Thymus (tissue), 11 donors: ENCODE data around the gene AFF3. TPM values are rescaled to one million over a fixed set of nuclear protein-coding genes. Genes with fewer than 3 reads are reported as not detected.

ENCODE experiments used
- DNase-seq, 9 donors: peaks; one replicate each; pipeline ENCODE4 v3.0.0-alpha.2; 2013; ENCODE audit warnings: low spot score in 9 of 9, low read depth in 6 of 9, missing footprints in 1 of 9
- H3K27ac ChIP-seq, 2 donors: one replicate each; pipeline ENCODE4 v1.5.1; 2013; ENCODE audit warnings: control low read depth in 1 of 2, low read depth in 1 of 2, low read length in 1 of 2, mild to moderate bottlenecking in 1 of 2, moderate library complexity in 1 of 2
- H3K27me3 ChIP-seq, 2 donors: one replicate each; pipeline ENCODE4 v1.5.1; 2013; ENCODE audit warnings: low read length in 1 of 2; ENCODE audit not compliant: control insufficient read depth in 2 of 2, insufficient read depth in 1 of 2
- H3K36me3 ChIP-seq, 2 donors: one replicate each; pipeline ENCODE4 v1.5.1; 2013; ENCODE audit warnings: low read length in 1 of 2, mild to moderate bottlenecking in 1 of 2, moderate library complexity in 1 of 2; ENCODE audit not compliant: control insufficient read depth in 2 of 2, insufficient read depth in 2 of 2
- H3K4me1 ChIP-seq, 2 donors: one replicate each; pipeline ENCODE4 v1.5.1; 2013; ENCODE audit warnings: low read length in 2 of 2; ENCODE audit not compliant: control insufficient read depth in 2 of 2, insufficient read depth in 2 of 2
- H3K4me3 ChIP-seq, 2 donors: one replicate each; pipeline ENCODE4 v1.5.1; 2013; ENCODE audit warnings: low read length in 2 of 2, control low read depth in 1 of 2, mild to moderate bottlenecking in 1 of 2
- H3K9me3 ChIP-seq, 2 donors: one replicate each; pipeline ENCODE4 v1.5.1; 2013; ENCODE audit warnings: low read length in 1 of 2, mild to moderate bottlenecking in 1 of 2; ENCODE audit not compliant: control insufficient read depth in 2 of 2, insufficient read depth in 1 of 2
- WGBS: extraction: QIAGEN DNeasy Blood & Tissue Kit; methylation state at CpG from one replicate; pipeline ENCODE4 v1.1.7; 2013; 5-methylcytosine and 5-hydroxymethylcytosine counted together
- polyA plus RNA-seq: library from polyadenylated mRNA; stranded (reverse); fragments of 200-250 nt; gene quantifications from one replicate; pipeline ENCODE4 v1.2.3, GENCODE V29; 2013
- total RNA-seq: library from RNA; stranded (reverse); fragments of 120-200 nt; gene quantifications from one replicate; pipeline ENCODE4 v1.2.4, GENCODE V29; 2013
- donor health status: healthy.

Gene AFF3
- total and polyA plus RNA-seq, 2 donors: 5.3 to 9.7 TPM

- 95% methylated on average over 11 of the region's 11 CpGs for WGBS
Measured at GRCh38 chr2:99573634-99574251, 568.6 kb downstream of the AFF3 start.

GRCh38 chr2:99572373-99573164 lies 569.8 kb downstream of the AFF3 start:
- Histone ChIP-seq H3K27ac (no peak overlapping the region), H3K27me3 (no peaks in the 10 kb centered on the region), H3K4me1 (peaks cover 4% of the 10 kb centered on the region in 2 donors), H3K36me3 (peaks cover under 1 to 8% of the 10 kb centered on the region in 2 donors), H3K9me3 (no peaks in the 10 kb centered on the region), H3K4me3 (no peak overlapping the region)
- WGBS: 96% methylated on average over 13 of the region's 13 CpGs
- no peak for DNase-seq

More at GRCh38 chr2:99573634-99574251, 568.6 kb downstream of the AFF3 start:
- Histone ChIP-seq H3K4me1 (peaks cover 4% of the 10 kb centered on the region in 2 donors), H3K27me3 (no peaks in the 10 kb centered on the region), H3K36me3 (peaks cover 0 to 8% of the 10 kb centered on the region in 2 donors), H3K27ac (no peak overlapping the region), H3K9me3 (no peaks in the 10 kb centered on the region), H3K4me3 (no peak overlapping the region)
- no peak for DNase-seq

GRCh38 chr2:99571954-99572353 lies 570.4 kb downstream of the AFF3 start:
- H3K36me3 ChIP-seq: peaks cover 3% of the 10 kb centered on the region in 2 donors
- H3K9me3 ChIP-seq: no peaks in the 10 kb centered on the region
- H3K27ac ChIP-seq: no peak overlapping the region
- 93% methylated on average over 2 of the region's 2 CpGs for WGBS
- H3K27me3 ChIP-seq: no peaks in the 10 kb centered on the region
- H3K4me1 ChIP-seq: peaks cover 3 to 4% of the 10 kb centered on the region in 2 donors
- no peak overlapping the region for H3K4me3 ChIP-seq
- no peak for DNase-seq

GRCh38 chr2:99571533-99571932 lies 570.9 kb downstream of the AFF3 start:
- Histone ChIP-seq H3K4me3 (no peak overlapping the region), H3K36me3 (peaks cover 3% of the 10 kb centered on the region in 2 donors), H3K9me3 (no peaks in the 10 kb centered on the region), H3K27me3 (no peaks in the 10 kb centered on the region), H3K4me1 (no peaks in the 10 kb centered on the region), H3K27ac (no peak overlapping the region)
- DNase-seq: no peak
- WGBS: 95% methylated on average over 4 of the region's 4 CpGs

- no peak for DNase-seq
- no peak overlapping the region for H3K27ac ChIP-seq
- H3K9me3 ChIP-seq: no peaks in the 10 kb centered on the region
- no peak overlapping the region for H3K4me3 ChIP-seq
- no peaks in the 10 kb centered on the region for H3K27me3 ChIP-seq
- H3K36me3 ChIP-seq: peaks cover 3% of the 10 kb centered on the region in 2 donors
- H3K4me1 ChIP-seq: no peaks in the 10 kb centered on the region
- 97% methylated on average over 4 of the region's 4 CpGs for WGBS
Measured at GRCh38 chr2:99571021-99571420, 571.4 kb downstream of the AFF3 start.

- 98% methylated on average over 5 of the region's 5 CpGs for WGBS
- H3K36me3 ChIP-seq: peaks cover 3% of the 10 kb centered on the region in 2 donors
- no peak overlapping the region for H3K4me3 ChIP-seq
- H3K27ac ChIP-seq: no peak overlapping the region
- no peaks in the 10 kb centered on the region for H3K9me3 ChIP-seq
- H3K27me3 ChIP-seq: no peaks in the 10 kb centered on the region
- no peaks in the 10 kb centered on the region for H3K4me1 ChIP-seq
- DNase-seq: no peak
Measured at GRCh38 chr2:99569386-99569785, 573.0 kb downstream of the AFF3 start.

GRCh38 chr2:99565227-99565626 lies 577.2 kb downstream of the AFF3 start:
- Histone ChIP-seq H3K4me3 (no peak overlapping the region), H3K36me3 (peaks cover 0 to 3% of the 10 kb centered on the region in 2 donors), H3K27me3 (no peaks in the 10 kb centered on the region), H3K9me3 (no peaks in the 10 kb centered on the region), H3K4me1 (no peaks in the 10 kb centered on the region), H3K27ac (no peak overlapping the region)
- no peak for DNase-seq
- 95% methylated on average over 7 of the region's 7 CpGs for WGBS

- Histone ChIP-seq H3K36me3 (peaks cover 0 to 2% of the 10 kb centered on the region in 2 donors), H3K27me3 (no peaks in the 10 kb centered on the region), H3K4me1 (no peaks in the 10 kb centered on the region), H3K27ac (no peak overlapping the region), H3K4me3 (no peak overlapping the region), H3K9me3 (no peaks in the 10 kb centered on the region)
- no peak for DNase-seq
- 96% methylated on average over 2 of the region's 2 CpGs for WGBS
Measured at GRCh38 chr2:99562516-99562915, 579.9 kb downstream of the AFF3 start.

GRCh38 chr2:99561804-99562203 lies 580.6 kb downstream of the AFF3 start:
- no peak for DNase-seq
- Histone ChIP-seq H3K27ac (no peak overlapping the region), H3K36me3 (no peaks in the 10 kb centered on the region), H3K4me3 (no peak overlapping the region), H3K9me3 (no peaks in the 10 kb centered on the region), H3K27me3 (no peaks in the 10 kb centered on the region), H3K4me1 (no peaks in the 10 kb centered on the region)
- WGBS: 97% methylated on average over 3 of the region's 3 CpGs
